Measurements from ENCODE around the gene EARS2.
"Not testable (repeated sequence)": the region's sequence is repeated elsewhere in the genome, so short reads cannot be mapped to it uniquely, and the experiment has no call there.

EARS2 gene

DNA sequence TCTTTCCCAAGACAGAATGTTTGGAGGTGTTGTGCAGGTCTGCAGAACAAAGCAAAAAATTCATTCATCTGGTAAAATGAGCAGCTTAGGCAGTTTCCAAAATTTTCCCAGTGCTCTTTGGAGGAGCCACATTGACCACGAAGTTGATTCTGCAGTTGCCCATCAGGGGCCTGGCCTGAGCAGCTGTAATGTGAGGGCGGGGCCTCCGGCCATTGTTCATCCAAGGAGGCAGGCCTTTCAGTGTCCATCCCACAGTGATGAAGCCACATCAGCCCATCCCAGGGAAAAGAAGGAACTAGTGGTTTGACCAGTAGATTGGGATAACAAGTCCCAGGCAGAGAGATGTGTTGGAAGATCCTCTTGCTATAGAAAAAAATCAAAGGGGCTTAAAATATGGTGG lies 10.5 kb upstream of the EARS2 start:
- DNase-seq (ENCODE audit: low read depth in 2 of 2) = no peak

DNA sequence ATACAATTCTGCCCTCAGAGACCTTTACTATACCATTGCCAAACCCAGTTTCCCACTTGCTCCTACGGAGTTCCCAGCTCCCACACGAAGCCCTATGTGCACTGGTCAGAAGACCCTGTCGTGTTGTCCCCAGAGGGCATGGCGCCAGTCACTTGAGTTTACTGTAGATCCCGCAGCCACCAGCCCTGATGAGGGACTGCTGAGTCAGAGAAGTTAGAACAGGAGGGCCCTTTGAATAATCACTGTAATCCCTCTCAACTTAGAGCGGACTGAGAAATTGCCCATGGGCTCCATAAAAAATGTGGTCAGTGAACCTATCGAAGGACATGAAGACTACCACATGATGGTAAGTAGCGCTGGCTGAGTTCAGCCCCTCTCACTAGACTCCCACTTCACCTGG lies 9.6 kb upstream of the EARS2 start:
- no peak for DNase-seq (ENCODE audit: low read depth in 2 of 2)

DNA sequence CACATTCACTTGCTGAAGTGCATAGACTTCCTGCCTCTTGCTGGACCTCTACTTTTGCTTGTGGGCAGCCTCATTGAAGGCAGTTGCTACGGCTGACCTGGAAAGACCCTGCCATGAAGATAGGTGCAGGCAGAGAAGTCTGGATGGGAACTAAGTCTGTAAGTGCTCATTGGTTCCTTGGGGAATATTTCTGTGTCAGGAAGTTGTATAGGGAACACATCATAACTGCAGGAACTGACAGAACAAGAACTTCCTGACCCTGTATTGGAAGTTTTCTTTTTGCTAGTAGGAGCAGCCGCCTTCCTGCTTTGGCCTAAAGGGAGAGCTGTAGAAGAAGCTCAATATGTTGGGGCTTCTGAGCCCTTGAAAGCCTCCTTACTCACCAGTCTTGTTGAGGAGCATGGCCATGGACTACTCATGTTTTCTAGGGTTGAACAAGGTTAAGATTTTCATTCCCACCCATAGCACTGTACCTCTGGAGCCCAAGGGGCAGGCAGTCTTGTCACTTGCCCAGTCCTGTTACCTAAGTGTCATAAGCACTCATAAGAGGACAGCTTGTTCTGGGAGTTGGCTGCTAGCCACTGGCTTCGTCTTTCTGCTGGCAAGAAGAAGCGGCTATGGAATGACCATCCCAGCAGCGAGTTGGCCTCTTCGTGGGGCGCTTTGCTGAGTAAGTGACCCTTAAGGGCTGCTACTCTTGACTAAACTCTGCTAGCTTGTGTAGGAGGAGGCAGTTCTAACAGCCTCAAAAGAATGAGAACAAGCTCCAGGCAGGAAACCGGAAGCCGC lies 7.6 kb upstream of the EARS2 start:
- DNase-seq (ENCODE audit: low read depth in 2 of 2) = no peak

DNA sequence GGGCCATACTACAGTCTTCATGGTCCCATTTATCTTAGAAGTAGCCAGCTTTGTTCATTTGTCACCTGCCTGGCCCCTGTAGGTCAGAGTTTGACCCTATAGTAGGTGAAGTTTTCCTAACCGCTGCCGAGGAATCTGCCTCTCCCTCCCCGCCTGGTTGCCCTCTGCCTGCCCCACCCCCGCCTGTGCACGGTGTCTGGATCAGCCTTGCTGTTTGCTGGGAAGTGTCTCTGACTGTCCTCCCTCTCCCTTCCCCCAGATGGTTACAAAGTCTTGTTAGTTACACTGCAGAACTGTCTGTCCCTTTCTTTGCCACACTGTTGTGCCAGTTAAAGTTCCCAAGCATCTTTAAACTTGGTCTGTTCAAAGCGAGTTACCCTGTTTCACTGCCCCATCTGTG lies 6.0 kb upstream of the EARS2 start:
- DNase-seq (ENCODE audit: low read depth in 2 of 2) = no peak

DNA sequence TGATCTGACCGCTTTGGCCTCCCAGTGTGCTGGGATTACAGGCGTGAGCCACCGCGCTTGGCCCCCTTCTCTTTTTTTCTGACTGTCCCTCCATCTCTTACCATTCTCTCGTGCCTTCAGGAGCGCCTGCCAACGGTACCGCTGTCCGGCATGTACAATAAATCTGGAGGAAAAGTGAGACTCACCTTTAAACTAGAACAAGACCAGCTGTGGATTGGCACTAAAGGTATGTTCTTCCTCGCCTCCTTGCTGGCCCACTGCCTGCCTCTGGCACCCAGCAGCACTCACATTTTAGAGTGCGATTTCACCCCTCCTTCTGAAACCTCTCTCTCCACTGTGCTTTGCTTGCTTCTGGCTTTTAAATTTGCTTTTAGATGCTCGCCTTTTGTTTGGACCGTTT lies 5.4 kb upstream of the EARS2 start:
- DNase-seq (ENCODE audit: low read depth in 2 of 2) = no peak

DNA sequence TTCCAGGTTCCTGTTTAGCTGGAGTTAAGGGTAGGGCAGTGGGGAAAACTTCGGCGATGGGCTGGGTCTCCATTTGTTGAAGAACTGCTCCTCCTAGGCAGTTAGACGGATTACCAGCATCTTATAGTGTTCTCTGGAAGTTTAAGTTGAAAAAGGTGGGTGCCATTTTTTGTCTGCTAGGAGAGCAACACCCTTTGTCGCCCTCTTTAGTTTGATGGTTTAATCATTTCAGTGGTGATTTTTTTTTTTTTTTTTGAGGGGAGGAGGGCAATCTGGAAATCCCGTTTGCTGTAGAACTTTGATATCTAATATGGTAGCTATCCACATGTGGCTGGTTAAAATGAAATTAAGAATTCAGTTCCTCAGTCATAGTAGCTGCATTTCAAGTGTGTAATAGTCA lies 4.4 kb upstream of the EARS2 start:
- DNase-seq (ENCODE audit: low read depth in 2 of 2) = no peak

DNA sequence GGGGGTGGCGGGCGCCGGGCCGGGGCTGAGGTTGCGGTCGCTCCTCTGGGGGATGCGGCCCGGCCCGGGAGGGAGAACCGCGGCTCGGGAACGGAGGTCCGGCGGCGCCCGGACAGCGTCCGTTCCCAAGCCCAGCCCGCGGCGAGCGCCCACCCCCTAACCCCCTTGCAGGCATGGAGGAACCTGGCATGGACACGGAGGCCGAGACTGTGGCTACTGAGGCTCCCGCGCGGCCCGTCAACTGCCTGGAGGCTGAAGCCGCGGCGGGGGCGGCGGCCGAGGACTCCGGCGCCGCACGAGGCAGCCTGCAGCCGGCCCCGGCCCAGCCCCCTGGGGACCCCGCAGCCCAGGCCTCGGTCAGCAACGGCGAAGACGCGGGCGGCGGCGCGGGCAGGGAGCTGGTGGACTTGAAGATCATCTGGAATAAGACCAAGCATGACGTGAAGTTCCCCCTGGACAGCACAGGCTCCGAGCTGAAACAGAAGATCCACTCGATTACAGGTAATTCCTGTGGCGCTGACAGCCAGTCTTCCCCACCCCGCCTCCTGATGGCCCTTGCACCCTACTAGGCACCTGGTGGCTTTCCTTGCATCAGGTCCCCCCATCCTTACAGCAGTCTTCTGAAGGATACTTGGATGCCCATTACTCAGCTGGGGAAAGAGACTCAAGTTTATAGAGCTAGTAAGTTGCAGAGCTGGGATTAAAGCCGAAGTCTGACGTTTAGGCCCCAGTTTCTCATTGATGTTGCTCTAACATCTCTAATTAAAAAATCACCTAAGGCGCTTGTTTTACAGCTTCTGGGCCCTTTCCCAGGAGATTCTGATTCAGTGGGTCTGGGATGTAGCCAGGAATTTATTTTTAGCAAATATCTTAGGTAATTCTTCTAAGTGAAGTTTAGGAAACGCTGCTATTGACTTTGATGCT lies 891 bp upstream of the EARS2 start:
- no peak for DNase-seq (ENCODE audit: low read depth in 2 of 2)

DNA sequence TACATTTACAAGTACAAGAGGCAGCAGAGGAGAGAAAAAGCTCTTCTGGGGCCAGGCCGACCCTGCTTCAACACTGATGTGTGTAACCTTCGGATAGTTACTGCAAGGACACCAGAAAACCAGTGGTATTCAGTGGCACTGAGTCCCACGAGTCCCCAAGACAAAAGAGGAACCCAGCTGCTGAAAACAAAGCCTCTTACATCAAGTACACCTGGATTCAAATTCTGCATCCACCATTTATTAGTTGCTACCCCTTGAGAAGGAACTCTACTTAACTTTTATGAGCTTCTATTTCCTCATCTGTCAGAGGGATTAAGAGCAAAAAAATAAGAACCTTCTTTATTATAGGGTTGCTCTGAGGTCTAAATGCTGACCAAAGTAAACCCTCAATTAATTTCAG lies 2.6 kb downstream of the EARS2 start:
- DNase-seq (ENCODE audit: low read depth in 2 of 2) = no peak

DNA sequence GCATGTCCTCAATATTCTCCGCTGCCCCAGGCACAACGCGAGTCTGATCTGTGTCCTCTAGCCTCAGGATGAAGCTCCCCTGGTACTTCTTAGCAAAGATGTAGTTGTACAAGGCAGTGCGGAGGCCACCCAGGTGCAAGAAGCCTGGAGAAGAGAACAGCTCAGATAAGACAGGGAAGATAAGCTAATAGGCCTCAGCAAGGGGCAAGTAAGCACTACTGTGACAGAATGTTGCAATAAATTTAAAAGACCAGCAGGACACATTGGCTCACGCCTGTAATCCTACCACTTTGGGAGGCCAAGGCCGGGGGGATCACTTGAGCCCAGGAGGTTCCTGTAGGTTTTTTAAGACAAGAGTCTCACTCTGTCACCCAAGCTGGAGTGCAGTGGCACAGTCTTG lies 5.0 kb downstream of the EARS2 start:
- no peak for DNase-seq (ENCODE audit: low read depth in 2 of 2)

DNA sequence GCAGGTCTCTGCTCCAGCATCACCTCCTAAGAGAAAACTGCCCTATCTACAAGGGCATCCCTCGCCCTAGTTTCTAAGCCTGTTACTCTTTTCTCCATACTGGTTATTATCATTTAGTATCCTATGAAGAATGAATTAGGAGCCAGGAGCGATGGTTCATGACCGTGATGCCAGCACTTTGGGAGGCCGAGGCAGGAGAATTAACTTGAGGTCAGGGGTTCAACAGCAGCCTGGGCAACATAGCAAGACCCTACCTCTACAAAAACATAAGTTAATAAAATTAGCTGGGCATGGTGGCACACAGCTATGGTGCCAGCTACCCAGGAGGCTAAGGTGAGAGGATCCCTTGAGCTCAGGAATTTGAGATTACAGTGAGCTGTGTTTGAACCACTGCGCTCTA lies 7.2 kb downstream of the EARS2 start:
- DNase-seq (ENCODE audit: low read depth in 2 of 2) = no peak

DNA sequence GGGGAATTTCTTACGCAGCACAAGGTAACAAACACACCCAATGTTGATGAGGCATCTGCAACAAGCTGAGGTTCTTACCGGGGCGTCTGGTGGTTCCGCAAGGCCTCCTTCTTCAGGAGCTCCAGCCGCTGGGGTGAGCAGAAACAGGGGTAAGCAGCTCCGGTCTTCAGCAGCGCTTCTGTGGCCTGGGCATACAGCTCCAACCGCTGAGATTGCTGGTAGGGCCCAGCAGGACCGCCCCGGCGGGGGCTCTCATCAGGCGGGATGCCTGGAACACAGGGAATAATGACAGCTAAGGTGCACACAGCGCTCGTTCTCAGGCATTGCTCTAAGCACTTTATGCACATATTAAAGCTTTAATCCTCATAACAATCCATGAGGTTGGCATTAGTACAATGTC lies 12.7 kb downstream of the EARS2 start:
- no peak for DNase-seq (ENCODE audit: low read depth in 2 of 2)

DNA sequence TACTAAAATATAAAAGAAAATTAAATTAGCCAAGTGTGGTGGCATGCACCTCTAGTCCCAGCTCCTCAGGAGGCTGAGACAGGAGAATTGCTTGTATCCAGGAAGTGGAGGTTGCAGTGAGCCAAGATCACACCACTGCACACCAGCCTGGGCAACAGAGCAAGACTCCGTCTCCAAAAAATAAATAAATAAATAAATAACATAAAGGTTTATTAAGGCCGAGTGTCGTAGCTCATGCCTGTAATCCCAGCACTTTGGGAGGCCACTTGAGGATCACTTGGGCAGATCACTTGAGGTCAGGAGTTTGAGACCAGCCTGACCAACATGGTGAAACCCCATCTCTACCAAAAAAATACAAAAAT lies 16.4 kb downstream of the EARS2 start:
- DNase-seq (ENCODE audit: low read depth in 2 of 2) = not testable (repeated sequence)

DNA sequence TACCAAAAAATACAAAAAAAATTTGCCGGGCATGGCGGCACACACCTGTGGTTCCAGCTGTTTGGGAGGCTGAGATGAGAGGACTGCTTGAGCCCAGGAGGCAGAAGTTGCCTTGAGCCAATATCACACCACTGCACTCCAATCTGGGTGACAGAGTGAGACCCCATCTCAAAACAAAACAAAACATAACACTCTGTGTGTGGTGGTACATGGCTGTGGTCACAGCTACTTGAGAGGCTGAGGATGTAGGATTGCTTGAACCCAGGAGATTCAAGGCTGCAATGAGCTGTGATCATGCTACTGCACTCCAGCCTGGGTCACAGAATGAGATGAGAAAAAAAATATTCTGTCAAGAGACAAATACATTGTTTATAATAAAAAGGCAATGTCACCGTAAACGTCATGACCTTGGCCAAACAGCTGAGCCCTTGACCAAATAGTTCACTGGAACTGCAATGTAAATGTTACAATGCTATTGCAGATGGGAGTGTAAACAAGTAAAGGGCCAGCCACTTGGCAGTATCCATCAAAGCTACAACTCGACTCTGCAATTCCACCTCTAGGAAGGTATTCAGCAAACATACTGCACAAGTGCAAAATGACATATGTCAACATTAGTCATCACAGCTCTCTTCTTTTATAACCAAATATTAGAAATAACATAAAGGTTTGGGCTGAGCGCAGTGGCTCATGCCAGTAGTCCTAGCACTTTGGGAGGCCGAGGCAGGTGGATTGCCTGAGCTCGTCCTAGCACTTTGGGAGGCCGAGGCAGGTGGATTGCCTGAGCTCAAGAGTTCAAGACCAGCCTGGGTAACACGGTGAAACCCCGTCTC lies 16.9 kb downstream of the EARS2 start:
- DNase-seq (ENCODE audit: low read depth in 2 of 2) = no peak

DNA sequence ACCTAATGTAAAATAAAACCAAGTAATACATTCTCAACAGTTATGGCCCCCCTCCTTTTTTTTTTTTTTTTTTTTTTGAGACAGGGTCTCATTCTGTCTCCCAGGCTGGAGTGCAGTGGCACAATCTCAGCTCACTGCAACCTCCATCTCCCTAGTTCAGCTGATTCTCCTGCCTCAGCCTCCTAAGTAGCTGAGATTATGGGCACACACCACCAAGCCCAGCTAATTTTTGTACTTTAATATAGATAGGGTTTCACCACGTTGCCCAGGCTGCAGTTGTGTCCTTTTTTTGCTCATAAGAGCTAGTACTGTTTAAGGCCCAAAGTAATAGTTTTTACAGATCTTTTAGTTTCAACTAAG lies 18.3 kb downstream of the EARS2 start:
- no peak for DNase-seq (ENCODE audit: low read depth in 2 of 2)

DNA sequence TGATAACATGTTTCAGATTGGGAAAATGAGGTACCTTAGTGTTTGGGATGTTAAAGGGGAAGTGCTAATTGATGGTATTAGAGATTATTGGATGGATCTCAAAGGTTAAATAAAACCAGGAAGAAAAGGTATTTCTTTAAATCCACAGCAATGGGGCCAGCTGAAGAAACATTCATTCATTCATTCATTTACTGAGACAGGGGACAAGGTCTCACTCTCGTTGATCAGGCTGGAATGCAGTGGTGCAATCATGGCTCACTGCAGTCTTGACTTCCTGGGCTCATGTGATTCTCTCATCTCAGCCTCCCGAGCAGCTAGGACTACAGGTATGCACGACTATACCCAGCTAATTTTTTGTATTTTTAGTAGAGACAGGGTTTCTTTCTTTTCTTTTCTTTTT lies 19.8 kb downstream of the EARS2 start:
- no peak for DNase-seq (ENCODE audit: low read depth in 2 of 2)

DNA sequence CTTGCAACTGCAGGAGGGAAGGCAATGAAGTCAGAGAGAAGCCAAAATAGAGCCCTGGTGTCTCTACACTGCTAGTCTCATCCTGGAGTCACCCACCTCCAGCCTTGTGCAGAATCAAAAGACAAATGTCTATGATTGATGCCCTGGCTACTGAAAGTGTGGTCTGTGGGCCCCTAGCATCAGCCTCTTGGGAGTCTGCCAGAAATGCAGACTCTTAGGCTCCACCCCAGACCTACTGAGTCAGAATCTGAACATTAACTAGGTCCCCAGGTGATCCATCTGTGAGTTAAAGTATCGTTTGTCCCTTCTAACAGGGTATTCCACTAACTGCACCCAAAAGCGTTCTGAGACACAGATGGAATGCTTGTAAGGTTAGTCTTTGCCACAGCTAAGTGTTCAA lies 21.2 kb downstream of the EARS2 start:
- DNase-seq (ENCODE audit: low read depth in 2 of 2) = no peak

DNA sequence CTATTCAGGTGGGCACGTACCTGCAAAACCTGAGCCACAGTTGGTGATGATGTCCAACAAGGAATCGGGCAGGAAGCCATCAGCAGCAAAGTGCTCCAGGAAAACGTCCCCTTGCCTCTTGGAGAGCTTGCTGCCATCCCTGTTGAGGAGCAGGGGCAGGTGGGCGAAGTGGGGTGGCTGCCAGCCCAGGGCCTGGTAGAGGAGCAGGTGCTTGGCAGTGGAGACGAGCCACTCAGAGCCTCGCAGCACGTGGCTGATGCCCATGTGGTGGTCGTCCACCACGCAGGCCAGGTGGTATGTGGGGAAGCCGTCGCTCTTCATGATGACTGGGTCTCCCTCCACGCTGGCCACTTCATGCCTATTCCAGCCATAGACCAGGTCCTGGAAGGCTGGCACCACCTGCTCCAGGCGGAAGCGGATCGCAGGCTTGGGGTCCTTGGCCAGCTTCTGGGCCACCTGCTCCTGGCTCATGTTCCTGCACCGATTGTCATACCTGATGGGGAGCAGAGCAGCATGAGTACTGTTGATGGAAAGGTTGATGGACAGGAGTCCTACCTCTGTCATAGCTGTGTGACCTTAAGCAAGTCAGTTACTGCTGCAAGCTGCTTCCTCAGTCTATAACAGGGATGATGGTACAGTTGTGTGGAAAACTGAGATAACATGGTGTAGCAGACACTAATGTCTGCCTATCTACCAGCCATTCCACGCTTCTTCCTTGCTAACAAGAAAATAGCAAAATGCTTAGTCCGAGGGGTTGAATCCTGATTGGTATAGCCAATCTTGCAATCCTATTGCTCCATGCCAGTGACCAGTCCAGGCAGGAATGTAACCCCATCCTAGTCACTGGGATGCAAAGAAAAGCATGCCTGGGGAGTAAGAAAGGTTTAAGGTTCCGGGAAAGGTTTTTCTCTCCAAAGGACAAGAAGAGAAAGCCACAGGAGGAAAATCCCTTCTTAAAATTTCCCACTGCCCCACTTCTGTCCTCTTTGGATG lies 22.0 kb downstream of the EARS2 start:
- DNase-seq (ENCODE audit: low read depth in 2 of 2) = no peak

DNA sequence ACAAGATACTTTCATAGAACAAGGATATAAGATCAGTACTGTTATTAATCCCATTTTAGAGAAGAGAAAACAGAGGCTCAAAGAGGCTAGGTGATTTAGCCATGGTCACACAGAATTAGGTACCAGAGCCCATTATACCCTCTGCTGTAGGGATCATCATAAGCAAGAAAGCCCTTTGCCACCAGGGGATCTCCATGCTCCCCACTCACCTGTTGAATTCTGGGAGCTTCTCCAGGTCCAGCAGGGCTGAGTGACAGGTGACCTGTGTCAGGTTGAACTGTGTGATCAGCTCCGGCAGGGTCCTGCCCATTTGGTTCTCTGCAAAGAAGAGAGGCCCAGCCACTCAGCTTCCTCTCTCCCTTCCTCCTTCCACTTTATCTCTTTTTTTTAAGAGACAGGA lies 24.7 kb downstream of the EARS2 start:
- no peak for DNase-seq (ENCODE audit: low read depth in 2 of 2)

DNA sequence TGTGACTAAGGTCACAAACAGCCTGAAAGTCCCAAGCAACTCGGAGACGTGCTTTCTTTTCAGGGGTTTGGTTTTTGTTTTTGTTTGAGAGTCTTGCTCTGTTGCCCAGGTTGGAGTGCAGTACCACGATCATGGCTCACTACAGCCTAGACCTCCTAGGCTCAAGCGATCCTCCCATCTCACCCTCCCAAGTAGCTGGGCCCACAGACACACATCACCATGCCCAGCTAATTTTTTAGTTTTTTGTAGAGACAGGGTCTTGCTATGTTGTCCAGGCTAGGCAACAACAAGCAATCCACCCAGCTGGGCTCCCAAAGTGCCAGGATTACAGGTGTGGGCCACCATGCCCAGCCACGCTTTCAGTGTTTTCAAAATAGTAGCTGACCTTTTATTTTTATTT lies 27.1 kb downstream of the EARS2 start:
- DNase-seq (ENCODE audit: low read depth in 2 of 2) = no peak

DNA sequence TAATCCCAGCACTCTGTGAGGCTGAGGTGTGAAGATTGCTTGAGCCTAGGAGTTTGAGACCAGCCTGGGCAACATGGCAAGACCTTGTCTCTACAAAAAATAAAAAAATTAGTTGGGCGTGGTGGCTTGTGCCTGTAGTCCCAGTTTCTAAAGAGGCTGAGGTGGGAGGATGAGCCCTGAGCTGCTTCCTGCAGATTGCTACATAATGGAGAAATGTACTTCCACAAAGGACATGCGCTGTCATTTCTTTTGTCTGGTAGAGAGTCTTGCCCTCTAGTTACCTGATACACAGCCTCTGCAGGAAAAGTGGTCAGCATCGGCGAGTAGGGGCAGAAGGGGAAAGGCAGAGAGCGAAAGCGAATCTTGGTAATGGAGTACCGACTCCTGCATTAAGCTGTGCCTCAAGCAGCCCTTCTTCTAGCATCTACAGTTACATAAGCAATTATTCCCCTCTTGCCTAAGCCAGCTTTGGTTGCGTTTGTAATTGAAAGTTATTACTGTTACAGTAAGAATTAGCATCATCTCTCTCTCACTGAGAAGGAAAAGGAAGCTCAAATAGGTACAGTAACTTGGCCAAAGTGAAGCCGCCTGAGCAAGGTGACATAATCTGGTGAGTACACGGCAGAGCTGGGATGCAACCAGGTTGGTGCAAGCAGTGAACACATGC lies 28.4 kb downstream of the EARS2 start:
- no peak for DNase-seq (ENCODE audit: low read depth in 2 of 2)
